Stimulated activated CD8-positive, alpha-beta memory T cell treated with anti-CD3 and anti-CD28 coated beads, Interleukin-12 subunit alpha, Interleukin-12 subunit beta, amount 100 ng/mL, for 24 hours (primary cell): ENCODE measurements around the gene VIPR1.
"Not testable (repeated sequence)": the region's sequence is repeated elsewhere in the genome, so short reads cannot be mapped to it uniquely, and the experiment has no call there.

ENCODE experiments used
- DNase-seq: peaks from one replicate; pipeline ENCODE4 v3.0.0-alpha.2; 2020; ENCODE audit errors: extremely low read depth

VIPR1 gene

GRCh38 chr3:42578054-42578453, 75.6 kb downstream of the VIPR1 start:
- DNase-seq, result no peak

- DNase-seq, result not testable (repeated sequence)
These were observed 76.9 kb downstream of the VIPR1 start for GRCh38 chr3:42579346-42579745.

GRCh38 chr3:42581400-42581708, 78.9 kb downstream of the VIPR1 start:
- DNase-seq, result no peak

GRCh38 chr3:42581709-42582473, 79.4 kb downstream of the VIPR1 start, which contains the start of gene SEC22C:
Gene SEC22C (minus strand): TSS chr3:42581967. CDS start chr3:42569046, 12,921 bp downstream.
- peak; percentile 94 for DNase-seq

- DNase-seq, result no peak
These were observed 80.1 kb downstream of the VIPR1 start for GRCh38 chr3:42582474-42583070.
